IMR-90 (cell line): ENCODE data around the gene TBC1D10B. TPM values are rescaled to one million over a fixed set of nuclear protein-coding genes. Genes with fewer than 3 reads are reported as not detected.

Experiments used
- ATAC-seq: fragments of 200-7000 bp; cut with Tn5 transposase; 2 replicates; pipeline ENCODE4 v1.9.1; 2020; ENCODE audit warnings: low read depth, mild to moderate bottlenecking, moderate library complexity
- BruUV-seq: library from RNA; stranded (reverse); fragments of 400-500 nt; replicated peaks from 2 replicates; lab custom pipeline; 2021; lab: Mats Ljungman, UMichigan
- CTCF ChIA-PET: fragments of 300-600 bp; formaldehyde crosslinking; extraction: SDS; loops from one replicate; lab custom pipeline; 2021; ENCODE audit warnings: antibody characterized with exemption; lab: Yijun Ruan, JAX
- POLR2A ChIA-PET: fragments of 300-600 bp; sonication (Branson Sonifier 250); formaldehyde crosslinking; loops from one replicate; lab custom pipeline; 2022; ENCODE audit warnings: antibody characterized with exemption; ENCODE audit not compliant: unreplicated experiment; lab: Charles Lee
- DNase-seq: peaks from one replicate; pipeline ENCODE4 v3.0.0; 2013
- H2AFZ ChIP-seq: replicated peaks from 2 replicates; pipeline ENCODE3; 2013; ENCODE audit warnings: low read length, mild to moderate bottlenecking; ENCODE audit not compliant: poor library complexity
- H2AK5ac ChIP-seq: 2 replicates; pipeline ENCODE4 v1.6.1; 2013; ENCODE audit warnings: low read depth, low read length, inconsistent platforms
- H2AK9ac ChIP-seq: replicated peaks from 2 replicates; pipeline ENCODE3; 2013; ENCODE audit warnings: mild to moderate bottlenecking, low read depth, low read length, moderate library complexity; ENCODE audit not compliant: poor library complexity
- H2BK120ac ChIP-seq: 2 replicates; pipeline ENCODE4 v1.6.1; 2013; ENCODE audit warnings: low read depth, low read length, inconsistent platforms
- H2BK15ac ChIP-seq: 3 replicates; pipeline ENCODE4 v1.6.1; 2013; ENCODE audit warnings: low read depth, low read length, inconsistent platforms
- H2BK20ac ChIP-seq: 2 replicates; pipeline ENCODE4 v1.6.1; 2013; ENCODE audit warnings: low read depth, mild to moderate bottlenecking, inconsistent platforms, low read length, moderate library complexity
- H2BK5ac ChIP-seq: 2 replicates; pipeline ENCODE4 v1.6.1; 2013; ENCODE audit warnings: mild to moderate bottlenecking, low read depth, low read length, inconsistent platforms; ENCODE audit not compliant: poor library complexity, severe bottlenecking
- H3K14ac ChIP-seq: replicated peaks from 2 replicates; pipeline ENCODE4 v1.6.1; 2013; ENCODE audit warnings: low read depth, low read length, inconsistent platforms
- H3K18ac ChIP-seq: 2 replicates; pipeline ENCODE4 v1.6.1; 2013; ENCODE audit warnings: low read depth, low read length, control low read depth
- H3K23ac ChIP-seq: 2 replicates; pipeline ENCODE4 v1.6.1; 2013; ENCODE audit warnings: low read depth, low read length, inconsistent platforms
- H3K27ac ChIP-seq: 2 replicates; pipeline ENCODE4 v1.5.1; 2013; ENCODE audit warnings: mild to moderate bottlenecking, control low read depth, low read length; ENCODE audit not compliant: insufficient read depth
- H3K27me3 ChIP-seq: 2 replicates; pipeline ENCODE4 v1.6.1; 2013; ENCODE audit warnings: low read length; ENCODE audit not compliant: control insufficient read depth, insufficient read depth
- H3K36me3 ChIP-seq: 2 replicates; pipeline ENCODE4 v1.6.1; 2013; ENCODE audit warnings: low read length, mixed read lengths; ENCODE audit not compliant: control insufficient read depth, insufficient read depth
- H3K4ac ChIP-seq: 2 replicates; pipeline ENCODE4 v1.6.1; 2013; ENCODE audit warnings: low read depth, low read length, inconsistent platforms
- H3K4me1 ChIP-seq: 2 replicates; pipeline ENCODE4 v1.6.1; 2013; ENCODE audit warnings: low read length, mixed read lengths; ENCODE audit not compliant: control insufficient read depth, insufficient read depth
- H3K4me2 ChIP-seq: 2 replicates; pipeline ENCODE4 v1.6.1; 2013; ENCODE audit warnings: low read depth, mild to moderate bottlenecking, control low read depth, low read length, moderate library complexity
- H3K4me3 ChIP-seq: 2 replicates; pipeline ENCODE4 v1.5.1; 2013; ENCODE audit warnings: low read depth, mild to moderate bottlenecking, control low read depth, low read length, moderate library complexity; ENCODE audit not compliant: insufficient read depth
- H3K56ac ChIP-seq: 2 replicates; pipeline ENCODE4 v1.6.1; 2013; ENCODE audit warnings: low read length, inconsistent platforms; ENCODE audit not compliant: insufficient read depth; ENCODE audit errors: extremely low read depth
- H3K79me1 ChIP-seq, 2 experiments: 2 replicates each; pipeline ENCODE4 v1.6.1; 2013; ENCODE audit warnings: low read length in 2 of 2, inconsistent platforms in 1 of 2, low read depth in 1 of 2
- H3K9ac ChIP-seq: 2 replicates; pipeline ENCODE4 v1.6.1; 2013; ENCODE audit warnings: low read depth, low read length, control low read depth
- H3K9me1 ChIP-seq: 2 replicates; pipeline ENCODE4 v1.6.1; 2013; ENCODE audit warnings: low read length, inconsistent platforms; ENCODE audit not compliant: insufficient read depth
- H3K9me3 ChIP-seq: 2 replicates; pipeline ENCODE4 v1.6.1; 2013; ENCODE audit warnings: low read length; ENCODE audit not compliant: control insufficient read depth, insufficient read depth
- H4K20me1 ChIP-seq: 2 replicates; pipeline ENCODE4 v1.6.1; 2013; ENCODE audit warnings: low read length, inconsistent platforms; ENCODE audit not compliant: insufficient read depth
- H4K5ac ChIP-seq: 2 replicates; pipeline ENCODE4 v1.6.1; 2013; ENCODE audit warnings: mild to moderate bottlenecking, low read depth, low read length, control low read depth
- H4K8ac ChIP-seq, 2 experiments: 2 replicates each; pipeline ENCODE4 v1.6.1; 2013; ENCODE audit warnings: low read depth in 2 of 2, low read length in 2 of 2, control low read depth in 1 of 2, inconsistent platforms in 1 of 2
- H4K91ac ChIP-seq: 2 replicates; pipeline ENCODE4 v1.6.1; 2013; ENCODE audit warnings: low read depth, low read length, inconsistent platforms; ENCODE audit not compliant: insufficient read depth
- CEBPB ChIP-seq: IDR thresholded peaks from 2 replicates; pipeline ENCODE4 v1.6.1; 2012; ENCODE audit warnings: low read depth, low read length, improper control_type of control experiment
- CHD1 ChIP-seq: IDR thresholded peaks from 2 replicates; pipeline ENCODE4 v1.6.1; 2012; ENCODE audit warnings: low read depth, low read length, improper control_type of control experiment
- CTCF ChIP-seq: conservative IDR thresholded peaks from 2 replicates; pipeline ENCODE4 v1.5.1; 2012; ENCODE audit warnings: mild to moderate bottlenecking, low read depth, low read length, improper control_type of control experiment
- MAFK ChIP-seq: IDR thresholded peaks from 2 replicates; pipeline ENCODE4 v1.6.1; 2012; ENCODE audit warnings: low read depth, low read length, improper control_type of control experiment
- MAZ ChIP-seq: IDR thresholded peaks from 2 replicates; pipeline ENCODE4 v1.6.1; 2012; ENCODE audit warnings: low read depth, mild to moderate bottlenecking, low read length, improper control_type of control experiment, moderate library complexity, borderline replicate concordance
- NFE2L2 ChIP-seq: fragments of 150-350 bp; IDR thresholded peaks from 2 replicates; pipeline ENCODE4 v1.6.1; 2016; ENCODE audit warnings: low read depth, mild to moderate bottlenecking, low read length
- POLR2A ChIP-seq: IDR thresholded peaks from 2 replicates; pipeline ENCODE4 v1.6.1; 2012; ENCODE audit warnings: mild to moderate bottlenecking, low read depth, low read length
- RAD21 ChIP-seq: IDR thresholded peaks from 2 replicates; pipeline ENCODE4 v1.6.1; 2012; ENCODE audit warnings: low read length, improper control_type of control experiment
- RCOR1 ChIP-seq: IDR thresholded peaks from 2 replicates; pipeline ENCODE4 v1.6.1; 2012; ENCODE audit warnings: mild to moderate bottlenecking, low read length, improper control_type of control experiment; ENCODE audit not compliant: insufficient replicate concordance
- RFX5 ChIP-seq: IDR thresholded peaks from 2 replicates; pipeline ENCODE4 v1.8.0; 2012; ENCODE audit warnings: low read depth, mild to moderate bottlenecking, low read length, moderate library complexity
- SMC3 ChIP-seq: fragments of 150-350 bp; IDR thresholded peaks from 2 replicates; pipeline ENCODE4 v1.6.1; 2016; ENCODE audit warnings: low read depth, mild to moderate bottlenecking, antibody characterized with exemption, low read length, moderate library complexity
- USF2 ChIP-seq: fragments of 150-350 bp; IDR thresholded peaks from 2 replicates; pipeline ENCODE4 v1.6.1; 2017; ENCODE audit warnings: mild to moderate bottlenecking, antibody characterized with exemption, low read length, low read depth
- WGBS, 2 experiments: methylation state at CpG; one replicate each; pipeline versions ENCODE4 v1.1.5 to v1.1.7; 2013; ENCODE audit warnings: missing lambda C conversion rate in 2 of 2; ENCODE audit not compliant: insufficient read length in 1 of 2; ENCODE audit errors: extremely low coverage in 2 of 2; 5-methylcytosine and 5-hydroxymethylcytosine counted together
- dilution Hi-C: fragments of 300-500 bp; cut with HindIII; formaldehyde crosslinking; loops from one replicate; pipeline ENCODE4 v1.14.3; 2018; ENCODE audit warnings: low sequenced_read_pairs; ENCODE audit not compliant: unreplicated experiment
- in situ Hi-C: fragments of 300-500 bp; cut with MboI; formaldehyde crosslinking; loops from 3 replicates; pipeline ENCODE4 v1.14.3; 2019; ENCODE audit warnings: low sequenced_read_pairs, inconsistent platforms, mixed read lengths
- intact Hi-C: fragments of 100-400 bp; cut with micrococcal nuclease; formaldehyde crosslinking; loops from 2 replicates; pipeline ENCODE4 v1.10.0; 2022
- polyA plus RNA-seq, 3 experiments: library from polyadenylated mRNA; depleted of rRNA; stranded (reverse); fragments of >200 nt; gene quantifications; 2 replicates each; pipeline ENCODE4 v1.2.3, GENCODE V29; 2012; ENCODE audit warnings: low replicate concordance in 1 of 3
- total RNA-seq: library from RNA; depleted of rRNA; stranded (reverse); fragments of >200 nt; gene quantifications from 2 replicates; pipeline ENCODE4 v1.2.3, GENCODE V29; 2012

Gene TBC1D10B
- total and polyA plus RNA-seq, 2 of the 4 experiments (the other 2 are of a cell fraction) = 8.4 to 24.9 TPM

GRCh38 chr16:30358990-30359870, 11.1 kb downstream of the TBC1D10B start (continued):
- no peak for TF ChIP-seq MAZ

- in situ Hi-C loops (no loop called here), intact Hi-C loops (no loop called here), dilution Hi-C loops (no loop called here)
- POLR2A ChIA-PET = no interaction called here
- peaks cover 15 to 56% of the 10 kb centered on the region in 2 experiments for H3K79me1 ChIP-seq
- no peak overlapping the region for H3K4me2 ChIP-seq
- H4K20me1 ChIP-seq = peaks cover 5% of the 10 kb centered on the region; the same call in 1 of the 2 replicates
- H3K27me3 ChIP-seq = no peaks in the 10 kb centered on the region
- no peak overlapping the region for H3K18ac ChIP-seq
- H4K8ac ChIP-seq = no peak overlapping the region
- no peak overlapping the region for H2BK5ac ChIP-seq
- no peak overlapping the region for H2AFZ ChIP-seq
- no peak overlapping the region for H3K56ac ChIP-seq
- peaks cover 5% of the 10 kb centered on the region; the same call in 1 of the 2 replicates for H3K4me1 ChIP-seq
- CTCF ChIA-PET = interaction anchor here (0.6 kb wide), 1 partner anchor 9 kb away, joined by 4 read pairs; no protein-coding TSS in a partner anchor
- H2BK120ac ChIP-seq = no peak overlapping the region
- BruUV-seq = no TSS peak
- H3K27ac ChIP-seq = no peak overlapping the region
- H2AK9ac ChIP-seq = no peak overlapping the region
- H3K9ac ChIP-seq = no peak overlapping the region
- peaks cover 7% of the 10 kb centered on the region; the same call in 1 of the 2 replicates for H3K9me1 ChIP-seq
- DNase-seq (no peak), ATAC-seq (no peak)
- no peak overlapping the region for H3K14ac ChIP-seq
- H3K23ac ChIP-seq = no peak overlapping the region
- H4K5ac ChIP-seq = no peak overlapping the region
- H2BK20ac ChIP-seq = no peak overlapping the region
- no peaks in the 10 kb centered on the region for H3K9me3 ChIP-seq
- WGBS, 2 experiments = 100% methylated on average over 1 of the region's 9 CpGs; no CpG with 5 or more reads in 1 of the 2 experiments
- no peak overlapping the region for H3K4me3 ChIP-seq
- no peak overlapping the region for H3K4ac ChIP-seq
- peaks cover 41% of the 10 kb centered on the region for H3K36me3 ChIP-seq
- H4K91ac ChIP-seq = no peak overlapping the region
- no peak overlapping the region for H2AK5ac ChIP-seq
- no peak overlapping the region for H2BK15ac ChIP-seq
- TF ChIP-seq RAD21 (no peak), CTCF (no peak), POLR2A (no peak), CEBPB (no peak), RCOR1 (no peak), USF2 (no peak), MAFK (no peak), NFE2L2 (no peak), RFX5 (no peak), CHD1 (no peak), SMC3 (no peak), MAZ (no peak)
Measured at GRCh38 chr16:30358577-30358936, 11.7 kb downstream of the TBC1D10B start.
